NK-92 (cell line): Measurements from ENCODE around the gene AUNIP.

Experiments used
- DNase-seq: peaks from one replicate; lab custom pipeline; 2025; ENCODE audit not compliant: unreplicated experiment; lab: John Stamatoyannopoulos, UW

The AUNIP gene

GRCh38 chr1:25858906-25859789 is at the start of gene AUNIP:
AUNIP (minus strand) TSS chr1:25859457; CDS start chr1:25859357, 100 bp downstream.
- DNase-seq, result peak; percentile 36

- DNase-seq, result no peak
Measured at GRCh38 chr1:25909040-25909439, 49.8 kb upstream of the AUNIP start.

GRCh38 chr1:25908161-25908560 is 48.9 kb upstream of the AUNIP start:
- DNase-seq, result no peak

- DNase-seq, result no peak
Measured at GRCh38 chr1:25907601-25908000, 48.3 kb upstream of the AUNIP start.

GRCh38 chr1:25906644-25907300 is 47.5 kb upstream of the AUNIP start:
- DNase-seq, result no peak

- no peak for DNase-seq
Measured at GRCh38 chr1:25905680-25906643, 46.7 kb upstream of the AUNIP start, which contains the start of gene STMN1. STMN1 (minus strand) TSS chr1:25906419; CDS start chr1:25904676, 1,743 bp downstream.

- DNase-seq, result peak; percentile 45
Measured at GRCh38 chr1:25904943-25905679, 45.9 kb upstream of the AUNIP start.

GRCh38 chr1:25903986-25904385 is 44.7 kb upstream of the AUNIP start:
- DNase-seq, result no peak

GRCh38 chr1:25902462-25902861 is 43.2 kb upstream of the AUNIP start:
- DNase-seq, result no peak

GRCh38 chr1:25900219-25900618 is 41.0 kb upstream of the AUNIP start:
- no peak for DNase-seq

GRCh38 chr1:25899792-25900191 is 40.5 kb upstream of the AUNIP start:
- DNase-seq, result no peak

GRCh38 chr1:25898223-25899015 is 39.2 kb upstream of the AUNIP start:
- DNase-seq, result no peak

GRCh38 chr1:25897754-25898153 is 38.5 kb upstream of the AUNIP start:
- DNase-seq, result no peak

- no peak for DNase-seq
Measured at GRCh38 chr1:25896266-25896665, 37.0 kb upstream of the AUNIP start.

GRCh38 chr1:25895365-25895990 is 36.2 kb upstream of the AUNIP start:
- DNase-seq, result peak; percentile 25

GRCh38 chr1:25893116-25893515 is 33.9 kb upstream of the AUNIP start:
- DNase-seq, result no peak

- DNase-seq, result no peak
Measured at GRCh38 chr1:25891606-25892005, 32.3 kb upstream of the AUNIP start.

- no peak for DNase-seq
Measured at GRCh38 chr1:25890239-25891034, 31.2 kb upstream of the AUNIP start.
